Measurements from ENCODE around the gene OSBPL8. TPM values are rescaled to one million over a fixed set of nuclear protein-coding genes. Genes with fewer than 3 reads are reported as not detected.

Gene OSBPL8
- total RNA-seq, 2 donors from 2014 or later, result 72.7 to 87.3 TPM

DNA sequence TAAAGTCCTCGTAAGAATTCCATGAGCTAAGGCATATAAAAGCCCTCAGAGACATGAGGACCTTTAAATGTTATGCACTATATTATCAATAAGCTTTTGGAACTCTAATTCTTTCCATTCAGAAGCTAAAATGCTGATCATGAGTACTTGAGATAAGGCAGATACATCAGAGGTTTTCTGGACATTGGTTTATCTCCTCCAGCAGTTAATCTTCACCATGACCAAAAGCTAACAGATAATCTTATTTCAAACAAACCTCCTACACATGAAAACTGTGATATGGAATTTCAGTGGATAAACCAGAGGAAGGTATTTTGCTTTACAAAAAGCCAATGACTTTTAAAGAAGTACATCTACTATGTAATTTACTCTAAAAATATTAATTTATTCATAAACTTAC lies 113.5 kb downstream of the OSBPL8 start:
- intact Hi-C loops (cut with DNase I), result no loop called here

DNA sequence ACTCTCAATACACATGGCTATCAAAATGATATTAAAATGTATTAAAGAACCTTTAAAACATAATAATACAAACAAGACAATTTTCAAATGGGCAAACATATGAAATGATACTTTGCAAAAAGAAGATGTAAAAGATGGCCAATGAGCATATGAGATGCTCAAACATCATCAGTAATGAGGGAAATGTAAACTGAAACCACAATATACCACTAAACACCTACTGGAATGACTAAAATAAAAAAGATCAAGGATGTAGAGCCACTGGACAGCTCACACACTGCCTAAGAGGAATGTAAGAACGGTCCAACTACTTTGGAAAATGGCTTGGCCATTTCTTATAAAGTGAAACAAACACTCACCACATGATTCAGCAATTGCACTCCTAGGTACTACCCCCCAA lies 114.1 kb downstream of the OSBPL8 start:
- no peak for DNase-seq (ENCODE audit: low spot score)
- intact Hi-C loops (cut with DNase I), result no loop called here

More for the DNA sequence above, 113.5 kb downstream of the OSBPL8 start:
- no peak for DNase-seq (ENCODE audit: low spot score)

DNA sequence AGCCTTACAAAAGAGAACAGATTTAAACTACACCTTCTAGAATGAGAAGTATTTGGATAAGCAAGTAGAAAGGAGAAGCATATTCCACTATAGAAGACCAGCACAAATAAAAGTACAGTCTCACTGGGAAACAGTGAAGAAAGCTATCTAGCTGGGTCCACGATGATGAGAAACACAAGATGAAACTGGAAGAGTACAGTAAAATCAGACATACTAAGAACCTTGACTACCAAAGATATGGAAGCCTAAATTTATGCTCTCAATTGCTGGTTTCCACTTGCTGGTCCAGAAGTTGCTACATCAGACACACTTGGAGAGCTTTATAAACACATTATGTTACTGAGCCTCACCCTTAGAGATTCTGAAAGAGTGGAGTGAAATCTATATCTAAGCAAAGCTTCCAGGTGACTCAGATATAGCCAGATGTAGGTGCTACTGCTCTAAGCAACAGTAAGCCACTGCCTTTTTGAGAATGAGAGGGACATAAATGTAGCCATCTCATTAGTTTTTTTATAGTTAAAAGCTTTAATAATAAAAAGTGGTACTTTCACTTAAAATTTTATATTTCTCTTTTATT lies 115.1 kb downstream of the OSBPL8 start:
- no peak for DNase-seq (ENCODE audit: low spot score)
- intact Hi-C loops (cut with DNase I), result no loop called here

DNA sequence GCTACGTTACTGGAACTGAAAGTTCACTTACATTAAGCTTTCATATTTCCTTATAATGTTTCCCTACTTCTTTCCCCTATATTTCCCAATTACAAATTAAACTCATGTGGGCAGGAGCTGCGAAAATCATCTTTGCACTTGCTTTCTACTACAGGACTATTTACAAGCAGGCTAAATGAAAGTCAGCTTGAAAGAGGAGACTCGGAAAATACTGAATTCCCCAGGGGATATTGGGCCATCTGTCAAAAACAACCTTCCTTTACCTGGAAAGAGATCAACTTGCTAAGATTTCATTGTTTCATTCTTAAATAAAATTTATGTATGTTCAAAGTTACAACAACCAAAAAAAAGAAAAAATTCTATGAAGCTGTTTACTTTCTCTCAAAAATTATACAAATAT lies 118.6 kb downstream of the OSBPL8 start:
- no peak for DNase-seq (ENCODE audit: low spot score)
- intact Hi-C loops (cut with DNase I), result no loop called here

DNA sequence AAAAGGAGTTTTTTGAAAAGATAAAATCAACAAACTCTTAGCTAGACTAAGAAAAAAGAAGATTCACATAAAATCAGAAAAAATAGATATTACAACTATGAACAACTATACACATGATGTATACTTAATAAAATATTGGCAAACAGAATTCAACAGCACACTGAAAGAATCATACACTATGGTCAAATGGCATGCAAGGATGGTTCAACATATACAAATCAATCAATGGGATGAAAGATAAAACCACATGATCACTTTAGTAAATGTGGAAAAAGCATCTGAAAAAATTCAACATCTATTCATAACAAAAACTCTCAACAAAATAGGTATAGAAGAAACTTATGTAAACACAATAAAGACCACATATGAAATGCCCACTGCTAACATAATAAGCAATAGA lies 126.8 kb downstream of the OSBPL8 start:
- DNase-seq (ENCODE audit: low spot score), result no peak
- intact Hi-C loops (cut with DNase I), result no loop called here

DNA sequence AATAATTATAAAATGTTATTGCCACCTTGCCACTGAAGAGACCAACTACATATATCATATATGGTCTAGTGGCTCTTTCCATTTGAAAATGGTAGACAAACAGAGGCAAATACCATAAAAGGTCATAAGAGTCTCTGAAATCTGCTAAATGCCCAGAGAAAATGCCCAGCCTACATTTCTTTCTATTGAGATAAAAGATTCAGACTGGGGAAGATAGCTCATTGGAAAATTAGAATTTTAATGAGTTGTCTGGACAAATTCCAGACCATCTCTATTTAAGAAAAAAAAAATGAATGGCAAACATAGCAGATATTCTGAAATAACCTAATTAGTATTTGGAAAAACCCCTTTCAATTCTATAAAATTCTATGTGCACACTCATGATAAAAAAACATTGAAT lies 131.5 kb downstream of the OSBPL8 start:
- intact Hi-C loops (cut with DNase I), result no loop called here
- DNase-seq (ENCODE audit: low spot score), result no peak

DNA sequence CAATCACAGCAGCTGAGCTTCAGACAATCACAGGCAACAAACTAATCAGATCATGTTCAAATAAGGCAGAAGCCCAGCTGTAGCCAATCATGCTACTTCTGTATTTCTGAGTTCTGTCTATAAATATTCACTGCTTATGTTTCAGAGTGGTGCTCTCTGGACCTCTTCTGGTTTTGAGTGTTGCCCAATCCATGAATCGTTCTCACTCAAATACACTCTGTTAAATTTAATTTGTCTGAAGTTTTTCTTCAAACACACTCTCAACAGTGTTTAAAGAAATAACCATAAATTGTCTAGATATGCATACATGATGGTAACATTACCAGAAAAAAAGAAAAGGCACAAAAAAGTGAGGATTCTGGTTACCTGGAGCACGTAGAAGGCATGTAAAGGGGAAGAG lies 133.4 kb downstream of the OSBPL8 start:
- intact Hi-C loops (cut with DNase I), result no loop called here
- no peak for DNase-seq (ENCODE audit: low spot score)

DNA sequence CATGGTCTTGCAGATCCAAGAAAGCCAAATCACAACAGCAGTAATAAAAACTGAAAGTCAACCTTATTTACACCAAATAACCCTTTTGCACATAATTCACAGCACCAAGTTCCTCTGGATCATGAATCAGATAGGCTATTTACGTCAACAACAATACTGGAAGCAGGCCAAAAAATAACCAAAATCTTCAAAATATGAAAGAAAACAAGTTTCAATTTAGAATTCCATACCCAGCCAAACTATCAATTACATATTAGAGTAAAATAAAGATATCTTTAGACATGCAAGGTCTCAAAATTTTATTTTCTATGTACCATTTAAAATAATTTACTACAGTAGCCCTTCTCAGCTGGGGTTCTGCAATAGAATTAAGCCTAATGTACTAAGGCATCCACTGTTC lies 134.6 kb downstream of the OSBPL8 start:
- no peak for DNase-seq (ENCODE audit: low spot score)
- intact Hi-C loops (cut with DNase I), result no loop called here

DNA sequence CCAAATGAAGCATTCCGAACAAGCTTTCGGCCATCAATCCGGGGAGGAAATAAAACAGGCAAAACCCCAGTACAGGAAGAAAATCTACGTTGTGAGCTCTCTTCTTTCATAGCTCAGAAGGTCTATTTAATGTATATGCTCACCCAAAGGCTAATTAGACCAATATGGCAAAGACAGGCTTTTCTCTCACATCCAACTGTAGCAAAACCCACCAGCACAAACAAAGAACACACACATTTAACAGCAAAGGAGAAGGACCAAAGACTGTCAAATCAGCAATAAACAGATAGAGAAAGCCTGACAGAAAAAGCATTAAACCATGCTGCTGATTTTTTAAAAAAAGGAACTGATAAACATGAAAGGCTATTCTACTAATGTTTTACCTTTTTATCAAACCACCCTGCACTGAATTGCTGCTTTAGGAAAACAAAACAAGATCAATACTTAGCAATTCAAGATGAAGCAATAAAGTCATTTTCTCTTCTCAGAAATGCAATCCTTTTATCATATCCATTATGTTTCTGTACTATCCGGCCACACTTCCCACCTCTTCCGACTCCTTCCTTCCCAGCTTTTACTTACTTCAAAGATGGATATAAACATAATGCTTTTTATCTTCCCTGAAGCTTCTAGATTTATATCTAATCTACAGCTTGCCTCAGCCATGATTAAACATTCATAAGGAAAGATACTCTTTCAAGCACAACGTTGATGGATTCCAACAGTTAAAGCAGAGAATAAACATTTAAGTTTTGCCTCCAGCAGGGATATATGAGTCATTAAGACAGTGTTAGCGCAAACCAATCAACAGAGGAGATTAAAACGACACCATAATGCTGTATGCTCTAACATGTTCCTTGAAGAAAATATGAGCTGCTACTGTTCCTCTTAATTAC lies 136.8 kb downstream of the OSBPL8 start:
- no peak for DNase-seq (ENCODE audit: low spot score)
- intact Hi-C loops (cut with DNase I), result no loop called here

DNA sequence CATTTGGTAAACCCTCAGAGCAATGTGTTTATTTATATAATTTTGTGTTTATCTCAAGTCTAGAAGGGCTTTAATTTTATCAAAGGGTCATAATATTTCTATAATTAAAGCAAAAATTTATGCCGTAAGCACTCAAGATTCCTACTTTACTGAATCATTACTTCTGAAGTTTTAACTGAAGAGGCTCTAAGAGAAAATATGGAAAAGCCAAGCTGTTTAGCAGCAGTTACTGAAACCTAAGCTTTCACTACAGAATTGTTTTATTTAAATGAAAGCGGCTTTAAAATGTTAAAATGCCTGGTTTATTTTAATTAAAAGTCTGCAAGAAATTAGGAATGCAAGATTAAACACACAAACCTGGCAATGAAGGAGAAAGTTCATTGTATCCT lies 137.4 kb downstream of the OSBPL8 start:
- DNase-seq (ENCODE audit: low spot score), result no peak
- intact Hi-C loops (cut with DNase I), result no loop called here

DNA sequence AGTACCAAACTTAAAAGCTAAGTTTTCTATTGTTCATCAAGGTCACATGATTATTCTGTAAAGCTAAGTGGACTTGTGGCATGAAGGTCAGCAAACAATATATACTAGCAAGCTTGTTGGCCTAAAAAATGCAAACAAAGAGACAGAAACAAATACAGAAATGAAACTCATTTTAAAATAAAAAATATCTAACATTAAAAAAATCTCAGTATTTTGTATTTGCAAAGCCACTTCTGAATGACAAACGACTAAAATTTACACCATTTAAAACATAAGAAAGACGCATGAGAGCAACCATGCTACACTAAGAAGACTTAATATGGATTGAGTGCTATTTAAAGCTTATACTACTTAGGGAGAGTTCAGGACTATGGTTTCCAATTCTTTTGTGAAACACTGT lies 138.5 kb downstream of the OSBPL8 start:
- no peak for DNase-seq (ENCODE audit: low spot score)
- intact Hi-C loops (cut with DNase I), result no loop called here

DNA sequence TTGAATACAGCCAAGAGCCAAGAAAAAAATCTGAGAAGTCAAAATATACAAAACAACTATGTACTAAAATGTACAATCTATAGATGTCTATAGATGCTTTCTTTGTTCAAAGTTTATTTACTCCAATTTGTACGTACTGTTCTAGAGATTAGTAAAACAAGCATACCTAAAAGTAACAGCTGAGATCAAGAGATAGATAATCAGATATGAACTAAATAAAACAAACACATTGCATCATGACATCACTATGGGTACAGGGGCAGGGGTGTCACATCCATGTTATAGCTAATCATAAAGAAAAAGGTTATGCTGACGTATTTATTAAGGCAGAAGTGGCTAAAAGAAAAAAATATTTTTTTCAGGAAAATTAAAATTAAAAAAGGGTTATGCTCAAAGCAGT lies 139.3 kb downstream of the OSBPL8 start:
- intact Hi-C loops (cut with DNase I), result no loop called here
- DNase-seq (ENCODE audit: low spot score), result no peak

DNA sequence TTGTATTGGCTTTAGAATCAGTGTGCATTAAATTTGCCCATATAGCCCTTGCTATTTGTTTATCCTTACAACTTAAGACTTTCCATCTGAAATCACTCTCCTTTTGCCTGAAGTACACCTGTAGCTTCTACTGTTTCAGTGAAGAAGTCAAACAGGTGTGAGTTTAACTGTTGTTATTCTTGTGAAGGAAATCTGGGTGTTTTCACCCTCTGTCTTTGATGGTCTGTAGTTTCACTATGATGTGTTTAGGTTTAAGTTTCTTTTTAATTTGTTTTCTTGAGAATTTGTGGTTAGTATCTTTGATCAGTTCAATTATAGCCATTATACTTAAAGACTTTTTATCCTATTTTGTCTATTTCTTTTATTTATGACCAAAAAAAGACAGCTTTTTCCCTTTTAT lies 142.5 kb downstream of the OSBPL8 start:
- DNase-seq (ENCODE audit: low spot score), result no peak
- intact Hi-C loops (cut with DNase I), result no loop called here

DNA sequence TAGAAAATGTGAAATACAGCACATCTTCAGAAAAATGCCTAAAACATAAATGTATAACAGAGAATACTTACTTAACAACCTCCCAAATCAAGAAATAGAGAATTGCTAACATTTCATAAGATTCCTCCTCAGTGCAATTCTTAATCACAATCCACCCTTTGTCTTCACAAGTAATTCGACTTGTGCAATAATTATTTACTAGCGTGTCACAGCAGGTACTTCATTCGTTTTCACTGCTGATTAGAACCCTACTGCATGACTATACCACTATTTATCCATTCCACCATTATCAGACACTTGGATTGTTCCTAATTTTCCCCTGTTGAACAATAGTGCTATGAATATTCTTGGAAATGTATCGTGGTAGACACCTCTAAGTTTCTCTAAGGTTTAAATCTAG lies 146.4 kb downstream of the OSBPL8 start:
- intact Hi-C loops (cut with DNase I), result no loop called here
- DNase-seq (ENCODE audit: low spot score), result no peak

DNA sequence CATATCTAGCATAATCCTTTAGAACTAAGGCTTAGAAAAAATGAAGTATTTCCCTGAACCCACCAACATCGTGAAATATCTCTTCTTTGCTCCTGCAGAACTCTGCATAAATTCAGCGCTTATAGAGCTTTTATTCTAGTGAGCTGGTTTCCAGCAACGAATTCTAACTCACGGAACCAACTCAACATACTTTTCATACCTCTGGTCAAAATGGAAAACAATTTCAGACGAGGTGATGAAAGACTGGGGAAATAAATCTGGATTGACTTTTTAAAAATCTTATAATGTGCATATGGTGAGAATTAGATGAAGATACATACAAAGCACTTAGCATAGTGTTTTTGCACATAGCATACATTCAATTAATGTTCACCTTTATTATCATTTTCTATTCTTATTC lies 148.8 kb downstream of the OSBPL8 start:
- DNase-seq (ENCODE audit: low spot score), result no peak
- intact Hi-C loops (cut with DNase I), result no loop called here

DNA sequence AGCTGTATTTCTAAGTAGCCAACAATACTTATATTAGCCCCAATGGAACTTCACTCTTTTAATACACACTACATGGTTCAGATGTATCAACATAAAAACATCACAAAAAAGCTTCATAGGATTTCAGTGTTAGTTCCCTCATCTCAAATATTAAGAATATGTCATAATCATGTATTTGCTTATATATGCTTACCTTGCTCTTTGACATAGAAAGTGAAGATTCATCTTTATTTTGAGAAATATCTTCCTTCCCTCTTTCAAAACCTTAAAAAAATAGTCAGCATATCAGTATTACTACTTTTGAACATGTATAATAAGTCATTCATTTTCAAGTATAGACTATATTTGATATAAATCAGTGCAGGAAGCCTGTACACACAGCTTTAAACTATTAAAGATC lies 149.2 kb downstream of the OSBPL8 start:
- no peak for DNase-seq (ENCODE audit: low spot score)
- intact Hi-C loops (cut with DNase I), result no loop called here

DNA sequence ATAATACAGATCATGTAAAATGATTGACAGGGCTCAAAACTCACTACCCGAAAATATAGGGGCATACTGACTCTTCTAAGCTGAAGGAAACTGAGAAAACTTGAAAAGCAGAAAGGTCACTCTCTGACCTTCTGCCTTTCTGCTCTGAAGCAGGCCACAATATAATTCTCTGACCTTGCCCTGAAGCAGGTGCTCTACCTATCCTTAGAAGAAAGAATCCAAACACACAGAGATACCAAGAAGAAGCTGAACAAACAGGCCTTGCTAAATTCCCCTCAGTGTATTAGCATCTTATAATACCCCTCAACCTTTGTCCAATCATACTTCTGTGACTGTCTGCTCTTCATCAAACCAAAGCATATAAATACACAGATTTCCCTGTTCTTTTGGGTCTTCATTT lies 150.5 kb downstream of the OSBPL8 start:
- DNase-seq (ENCODE audit: low spot score), result no peak
- intact Hi-C loops (cut with DNase I), result no loop called here

DNA sequence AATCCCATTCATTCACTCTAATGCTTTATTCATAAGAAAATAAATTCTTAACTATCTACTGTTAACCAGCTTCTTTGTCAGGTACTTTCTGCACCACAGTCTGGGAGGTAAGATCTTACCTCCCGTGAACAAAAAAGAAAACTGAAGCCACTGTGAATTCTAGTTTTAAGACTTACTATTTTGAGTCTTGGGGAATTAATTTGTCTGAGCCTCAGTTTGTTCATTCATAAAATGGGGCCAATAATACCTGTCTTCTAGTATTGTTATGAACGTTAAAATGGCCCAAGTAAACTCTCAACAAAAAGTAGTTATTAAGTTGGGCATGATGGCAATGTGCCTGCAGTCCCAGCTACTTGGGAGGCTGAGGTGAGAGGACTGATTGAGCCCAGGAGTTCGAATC lies 151.9 kb downstream of the OSBPL8 start:
- intact Hi-C loops (cut with DNase I), result no loop called here
- no peak for DNase-seq (ENCODE audit: low spot score)

DNA sequence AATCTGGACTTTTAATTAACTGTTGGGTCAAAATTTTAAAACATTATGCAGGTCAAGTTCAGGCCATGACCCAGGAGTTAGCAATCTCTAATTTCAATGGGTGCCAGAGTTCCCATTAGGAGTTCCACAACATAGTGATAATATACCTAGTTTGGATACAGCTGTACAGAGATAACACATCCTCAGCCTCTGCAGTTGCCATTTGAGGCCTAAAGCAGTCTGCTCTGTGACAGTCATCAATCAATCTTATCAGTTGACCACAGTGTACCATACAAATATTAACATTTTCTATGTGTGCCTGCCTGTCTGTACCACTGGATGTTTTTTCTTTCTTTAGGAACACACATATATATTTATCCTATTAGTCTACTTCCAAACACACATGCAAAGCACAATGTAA lies 157.3 kb downstream of the OSBPL8 start:
- DNase-seq (ENCODE audit: low spot score), result no peak
- intact Hi-C loops (cut with DNase I), result no loop called here

DNA sequence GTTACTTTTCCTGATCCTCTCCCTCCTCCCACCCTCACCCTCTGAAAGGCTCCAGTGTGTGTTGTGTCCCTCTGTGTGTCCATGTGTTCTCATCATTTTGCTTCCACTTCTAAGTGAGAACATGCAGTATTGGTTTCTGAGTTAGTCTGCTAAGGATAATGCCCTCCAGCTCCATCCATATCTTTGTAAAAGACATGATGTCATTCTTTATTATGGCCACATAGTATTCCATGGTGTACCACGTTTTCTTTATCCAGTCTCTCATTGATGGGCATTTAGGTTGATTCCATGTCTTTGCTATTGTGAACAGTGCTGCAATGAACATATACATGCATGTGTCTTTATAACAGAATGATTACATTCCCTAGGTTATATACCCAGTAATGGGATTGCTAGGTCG lies 159.4 kb downstream of the OSBPL8 start:
- DNase-seq (ENCODE audit: low spot score), result no peak
- intact Hi-C loops (cut with DNase I), result no loop called here

DNA sequence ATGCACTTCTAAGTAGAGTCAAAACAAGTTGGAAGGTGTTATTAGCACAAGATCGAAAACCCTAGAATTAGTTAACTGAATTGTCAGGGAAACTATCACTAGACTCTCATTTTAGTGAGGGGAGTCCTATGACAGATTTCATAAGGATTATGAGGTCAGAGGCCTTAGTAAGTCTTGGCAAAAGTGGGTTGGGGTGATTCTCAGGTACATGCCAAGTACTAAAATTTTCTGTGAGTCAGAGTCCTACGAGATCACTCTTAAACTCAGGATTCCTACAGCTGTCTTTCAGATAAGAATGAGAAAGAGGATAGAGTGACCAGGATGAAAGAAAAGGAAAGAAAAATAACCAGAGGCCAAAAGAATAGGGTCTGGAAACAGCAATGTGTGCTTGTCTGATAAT lies 160.5 kb downstream of the OSBPL8 start:
- intact Hi-C loops (cut with DNase I), result no loop called here
- DNase-seq (ENCODE audit: low spot score), result no peak

Measured in posterior vena cava (tissue), 2 donors.